T-helper 1 cell treated with Interleukin-12 subunit alpha and Interleukin-12 subunit beta and Interleukin-4 antibody, amounts not matched to agents 30 μg/mL and 1 μg/mL, for 36 hours (primary cell): ENCODE results near the gene TM4SF5.

Experiments used
- H3K27ac Mint-ChIP-seq: one replicate; pipeline ENCODE4 v1.8.0; 2021; ENCODE audit warnings: mild to moderate bottlenecking, mixed read lengths
- H3K27me3 Mint-ChIP-seq: one replicate; pipeline ENCODE4 v1.8.0; 2021; ENCODE audit warnings: low read depth, mixed read lengths
- H3K36me3 Mint-ChIP-seq: one replicate; pipeline ENCODE4 v1.8.0; 2021; ENCODE audit warnings: low read depth, mixed read lengths
- H3K4me1 Mint-ChIP-seq: one replicate; pipeline ENCODE4 v1.8.0; 2021; ENCODE audit warnings: low read depth, mixed read lengths
- H3K4me3 Mint-ChIP-seq: one replicate; pipeline ENCODE4 v1.8.0; 2021; ENCODE audit warnings: mild to moderate bottlenecking, moderate library complexity, mixed read lengths
- H3K9me3 Mint-ChIP-seq: one replicate; pipeline ENCODE4 v1.8.0; 2021; ENCODE audit warnings: mixed read lengths

The TM4SF5 gene

GRCh38 chr17:4741544-4741943 is 30.1 kb upstream of the TM4SF5 start:
- Mint-ChIP-seq H3K9me3 (no peaks in the 10 kb centered on the region), H3K4me3 (peak overlapping the region; percentile 61), H3K27ac (no peak overlapping the region), H3K27me3 (peaks cover 37% of the 10 kb centered on the region), H3K36me3 (peaks cover 2% of the 10 kb centered on the region), H3K4me1 (peaks cover 21% of the 10 kb centered on the region)

GRCh38 chr17:4742133-4742532 is 29.6 kb upstream of the TM4SF5 start:
- no peak overlapping the region for H3K27ac Mint-ChIP-seq
- H3K4me3 Mint-ChIP-seq: no peak overlapping the region
- H3K9me3 Mint-ChIP-seq: no peaks in the 10 kb centered on the region
- peaks cover 39% of the 10 kb centered on the region for H3K27me3 Mint-ChIP-seq
- peaks cover 24% of the 10 kb centered on the region for H3K4me1 Mint-ChIP-seq
- H3K36me3 Mint-ChIP-seq: peaks cover 2% of the 10 kb centered on the region

GRCh38 chr17:4742629-4743028 is 29.1 kb upstream of the TM4SF5 start:
- Mint-ChIP-seq H3K27me3 (peaks cover 39% of the 10 kb centered on the region), H3K9me3 (no peaks in the 10 kb centered on the region), H3K36me3 (peaks cover 2% of the 10 kb centered on the region), H3K4me3 (no peak overlapping the region), H3K27ac (no peak overlapping the region), H3K4me1 (peaks cover 24% of the 10 kb centered on the region)

GRCh38 chr17:4743216-4743615 is 28.5 kb upstream of the TM4SF5 start:
- peaks cover 36% of the 10 kb centered on the region for H3K27me3 Mint-ChIP-seq
- peaks cover 27% of the 10 kb centered on the region for H3K4me1 Mint-ChIP-seq
- peaks cover 4% of the 10 kb centered on the region for H3K36me3 Mint-ChIP-seq
- no peak overlapping the region for H3K27ac Mint-ChIP-seq
- H3K9me3 Mint-ChIP-seq: no peaks in the 10 kb centered on the region
- H3K4me3 Mint-ChIP-seq: no peak overlapping the region

GRCh38 chr17:4743898-4744297 is 27.8 kb upstream of the TM4SF5 start:
- no peaks in the 10 kb centered on the region for H3K9me3 Mint-ChIP-seq
- peaks cover 34% of the 10 kb centered on the region for H3K27me3 Mint-ChIP-seq
- peaks cover 26% of the 10 kb centered on the region for H3K4me1 Mint-ChIP-seq
- H3K4me3 Mint-ChIP-seq: no peak overlapping the region
- H3K36me3 Mint-ChIP-seq: peaks cover 2% of the 10 kb centered on the region
- no peak overlapping the region for H3K27ac Mint-ChIP-seq

GRCh38 chr17:4744999-4745969 is 26.4 kb upstream of the TM4SF5 start:
- no peak overlapping the region for H3K4me3 Mint-ChIP-seq
- H3K27me3 Mint-ChIP-seq: peaks cover 32% of the 10 kb centered on the region
- H3K4me1 Mint-ChIP-seq: peaks cover 25% of the 10 kb centered on the region
- peaks cover 2% of the 10 kb centered on the region for H3K36me3 Mint-ChIP-seq
- no peak overlapping the region for H3K27ac Mint-ChIP-seq
- no peaks in the 10 kb centered on the region for H3K9me3 Mint-ChIP-seq

- peaks cover 2% of the 10 kb centered on the region for H3K36me3 Mint-ChIP-seq
- H3K9me3 Mint-ChIP-seq: no peaks in the 10 kb centered on the region
- peaks cover 29% of the 10 kb centered on the region for H3K27me3 Mint-ChIP-seq
- H3K4me1 Mint-ChIP-seq: peaks cover 21% of the 10 kb centered on the region
- H3K27ac Mint-ChIP-seq: peak overlapping the region; percentile 87
- peak overlapping the region; percentile 79 for H3K4me3 Mint-ChIP-seq
These were observed 23.8 kb upstream of the TM4SF5 start for GRCh38 chr17:4747847-4748246.

GRCh38 chr17:4748686-4749085 is 23.0 kb upstream of the TM4SF5 start:
- peaks cover 2% of the 10 kb centered on the region for H3K36me3 Mint-ChIP-seq
- peaks cover 21% of the 10 kb centered on the region for H3K4me1 Mint-ChIP-seq
- peak overlapping the region; percentile 5 for H3K27ac Mint-ChIP-seq
- H3K9me3 Mint-ChIP-seq: no peaks in the 10 kb centered on the region
- H3K4me3 Mint-ChIP-seq: peak overlapping the region; percentile 32
- peaks cover 35% of the 10 kb centered on the region for H3K27me3 Mint-ChIP-seq

- Mint-ChIP-seq H3K36me3 (peaks cover 2% of the 10 kb centered on the region), H3K4me3 (no peak overlapping the region), H3K27ac (no peak overlapping the region), H3K27me3 (peaks cover 48% of the 10 kb centered on the region), H3K4me1 (peaks cover 18% of the 10 kb centered on the region), H3K9me3 (no peaks in the 10 kb centered on the region)
These were observed 21.1 kb upstream of the TM4SF5 start for GRCh38 chr17:4750606-4751005.

- Mint-ChIP-seq H3K36me3 (peaks cover 2% of the 10 kb centered on the region), H3K9me3 (no peaks in the 10 kb centered on the region), H3K27me3 (peaks cover 44% of the 10 kb centered on the region), H3K4me3 (no peak overlapping the region), H3K4me1 (peaks cover 14% of the 10 kb centered on the region), H3K27ac (no peak overlapping the region)
These were observed 19.8 kb upstream of the TM4SF5 start for GRCh38 chr17:4751932-4752331.

GRCh38 chr17:4753392-4753791 is 18.3 kb upstream of the TM4SF5 start:
- H3K9me3 Mint-ChIP-seq: no peaks in the 10 kb centered on the region
- H3K4me1 Mint-ChIP-seq: peaks cover 7% of the 10 kb centered on the region
- no peak overlapping the region for H3K27ac Mint-ChIP-seq
- H3K4me3 Mint-ChIP-seq: no peak overlapping the region
- peaks cover 59% of the 10 kb centered on the region for H3K27me3 Mint-ChIP-seq
- no peaks in the 10 kb centered on the region for H3K36me3 Mint-ChIP-seq

GRCh38 chr17:4759776-4760236 is 11.9 kb upstream of the TM4SF5 start:
- no peak overlapping the region for H3K27ac Mint-ChIP-seq
- H3K27me3 Mint-ChIP-seq: peaks cover 29% of the 10 kb centered on the region
- no peaks in the 10 kb centered on the region for H3K4me1 Mint-ChIP-seq

GRCh38 chr17:4764595-4764994 is 7.1 kb upstream of the TM4SF5 start:
- no peak overlapping the region for H3K4me3 Mint-ChIP-seq
- H3K27ac Mint-ChIP-seq: no peak overlapping the region
- H3K27me3 Mint-ChIP-seq: peaks cover 10% of the 10 kb centered on the region
- H3K36me3 Mint-ChIP-seq: no peaks in the 10 kb centered on the region
- no peaks in the 10 kb centered on the region for H3K9me3 Mint-ChIP-seq
- peaks cover 2% of the 10 kb centered on the region for H3K4me1 Mint-ChIP-seq

More at GRCh38 chr17:4759776-4760236, 11.9 kb upstream of the TM4SF5 start:
- H3K36me3 Mint-ChIP-seq: no peaks in the 10 kb centered on the region
- H3K9me3 Mint-ChIP-seq: no peaks in the 10 kb centered on the region
- H3K4me3 Mint-ChIP-seq: no peak overlapping the region

- H3K4me3 Mint-ChIP-seq: no peak overlapping the region
These were observed 5.5 kb upstream of the TM4SF5 start for GRCh38 chr17:4766201-4766600.

GRCh38 chr17:4766723-4767122 is 5.0 kb upstream of the TM4SF5 start:
- H3K27me3 Mint-ChIP-seq: peaks cover 14% of the 10 kb centered on the region
- peaks cover 11% of the 10 kb centered on the region for H3K4me1 Mint-ChIP-seq
- H3K4me3 Mint-ChIP-seq: no peak overlapping the region
- no peaks in the 10 kb centered on the region for H3K9me3 Mint-ChIP-seq
- no peaks in the 10 kb centered on the region for H3K36me3 Mint-ChIP-seq
- no peak overlapping the region for H3K27ac Mint-ChIP-seq

More at GRCh38 chr17:4766201-4766600, 5.5 kb upstream of the TM4SF5 start:
- Mint-ChIP-seq H3K27me3 (peaks cover 10% of the 10 kb centered on the region), H3K36me3 (no peaks in the 10 kb centered on the region), H3K9me3 (no peaks in the 10 kb centered on the region), H3K27ac (no peak overlapping the region), H3K4me1 (peaks cover 7% of the 10 kb centered on the region)
